EH (cell line): ENCODE results near the gene ZNF500.
"Not testable (repeated sequence)": the region's sequence is repeated elsewhere in the genome, so short reads cannot be mapped to it uniquely, and the experiment has no call there.

ENCODE experiments used
- DNase-seq: peaks from one replicate; pipeline ENCODE4 v3.0.0-alpha.2; 2015; ENCODE audit warnings: low read depth

ZNF500 gene

GRCh38 chr16:4796982-4797804 is 30.2 kb upstream of the ZNF500 start:
- DNase-seq, result no peak

- no peak for DNase-seq
These were observed 29.0 kb upstream of the ZNF500 start for GRCh38 chr16:4795828-4796572.

GRCh38 chr16:4795181-4795827 is 28.3 kb upstream of the ZNF500 start, which contains the start of gene SMIM22:
Gene SMIM22, plus strand, starts transcription at chr16:4795369. Its CDS starts 366 bp downstream, at chr16:4795735.
- DNase-seq, result no peak

- DNase-seq, result no peak
These were observed 26.1 kb upstream of the ZNF500 start for GRCh38 chr16:4792951-4793513.

GRCh38 chr16:4790871-4791270 is 23.9 kb upstream of the ZNF500 start:
- no peak for DNase-seq

GRCh38 chr16:4790261-4790660 is 23.3 kb upstream of the ZNF500 start:
- no peak for DNase-seq

GRCh38 chr16:4788910-4789309 is 21.9 kb upstream of the ZNF500 start:
- no peak for DNase-seq

GRCh38 chr16:4788489-4788889 is 21.5 kb upstream of the ZNF500 start:
- no peak for DNase-seq

- no peak for DNase-seq
These were observed 20.9 kb upstream of the ZNF500 start, which contains the start of gene SEPTIN12 for GRCh38 chr16:4787627-4788482. Gene SEPTIN12, minus strand, starts transcription at chr16:4788345. Its CDS starts 700 bp downstream, at chr16:4787645.

GRCh38 chr16:4787068-4787467 is 20.1 kb upstream of the ZNF500 start:
- no peak for DNase-seq

- DNase-seq, result no peak
These were observed 18.9 kb upstream of the ZNF500 start for GRCh38 chr16:4785758-4786433.

GRCh38 chr16:4784444-4784987 is 17.6 kb upstream of the ZNF500 start:
- not testable (repeated sequence) for DNase-seq

- DNase-seq, result no peak
These were observed 17.0 kb upstream of the ZNF500 start for GRCh38 chr16:4783951-4784336.

- DNase-seq, result no peak
These were observed 16.4 kb upstream of the ZNF500 start for GRCh38 chr16:4783251-4783950.

GRCh38 chr16:4780235-4780634 is 13.3 kb upstream of the ZNF500 start:
- DNase-seq, result peak; percentile 40

GRCh38 chr16:4778050-4778392 is 11.1 kb upstream of the ZNF500 start:
- no peak for DNase-seq

- no peak for DNase-seq
These were observed 10.5 kb upstream of the ZNF500 start for GRCh38 chr16:4777339-4778049.

- DNase-seq, result no peak
These were observed 9.3 kb upstream of the ZNF500 start for GRCh38 chr16:4776141-4776705.

GRCh38 chr16:4775005-4775404 is 8.0 kb upstream of the ZNF500 start:
- DNase-seq, result no peak
